ENCODE data around the gene TSPAN9.

DNA sequence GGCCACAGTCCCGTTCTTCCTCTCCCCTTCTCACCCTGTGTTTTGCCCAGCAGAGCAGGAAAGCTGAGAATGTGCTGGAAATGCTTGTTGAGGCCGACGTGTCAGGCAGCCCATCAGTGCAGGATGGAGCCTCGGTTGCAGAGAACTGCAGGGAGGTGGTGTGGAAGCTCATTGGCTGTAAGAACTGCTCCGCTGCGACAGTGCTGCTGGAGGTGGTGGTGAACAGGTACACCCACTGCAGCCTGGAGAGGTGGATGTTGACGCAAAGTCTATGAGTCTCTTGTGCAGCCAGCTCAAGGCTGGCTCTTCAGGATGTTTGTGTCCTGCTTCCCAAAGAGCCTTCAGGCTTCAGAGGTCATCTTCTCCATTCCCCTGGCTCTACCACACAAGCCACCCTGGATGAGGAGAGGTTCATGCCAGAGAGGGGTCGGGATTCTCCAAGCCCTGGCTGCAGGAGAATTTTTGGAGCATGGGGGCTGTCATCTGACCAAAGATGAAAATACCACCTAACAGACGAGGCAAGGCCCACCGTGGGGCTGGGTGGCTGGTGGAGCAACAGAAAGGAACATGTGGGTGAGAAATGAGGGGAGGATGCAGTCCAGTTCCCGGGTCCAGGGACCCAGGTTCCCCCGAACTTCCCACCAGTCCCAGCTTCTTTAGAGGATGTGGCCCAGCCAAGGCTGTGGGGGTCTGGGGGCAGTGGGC, 239.7 kb downstream of the TSPAN9 start:
- TF ChIP-seq, protein P1, sequence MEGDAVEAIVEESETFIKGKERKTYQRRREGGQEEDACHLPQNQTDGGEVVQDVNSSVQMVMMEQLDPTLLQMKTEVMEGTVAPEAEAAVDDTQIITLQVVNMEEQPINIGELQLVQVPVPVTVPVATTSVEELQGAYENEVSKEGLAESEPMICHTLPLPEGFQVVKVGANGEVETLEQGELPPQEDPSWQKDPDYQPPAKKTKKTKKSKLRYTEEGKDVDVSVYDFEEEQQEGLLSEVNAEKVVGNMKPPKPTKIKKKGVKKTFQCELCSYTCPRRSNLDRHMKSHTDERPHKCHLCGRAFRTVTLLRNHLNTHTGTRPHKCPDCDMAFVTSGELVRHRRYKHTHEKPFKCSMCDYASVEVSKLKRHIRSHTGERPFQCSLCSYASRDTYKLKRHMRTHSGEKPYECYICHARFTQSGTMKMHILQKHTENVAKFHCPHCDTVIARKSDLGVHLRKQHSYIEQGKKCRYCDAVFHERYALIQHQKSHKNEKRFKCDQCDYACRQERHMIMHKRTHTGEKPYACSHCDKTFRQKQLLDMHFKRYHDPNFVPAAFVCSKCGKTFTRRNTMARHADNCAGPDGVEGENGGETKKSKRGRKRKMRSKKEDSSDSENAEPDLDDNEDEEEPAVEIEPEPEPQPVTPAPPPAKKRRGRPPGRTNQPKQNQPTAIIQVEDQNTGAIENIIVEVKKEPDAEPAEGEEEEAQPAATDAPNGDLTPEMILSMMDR (IDR thresholded peaks at IDR 0.05; ENCODE audit: insufficient read depth, low read length): no peak
- TF ChIP-seq POLR2AphosphoS5 (IDR thresholded peaks at IDR 0.05; ENCODE audit: low read depth): no peak
- TF ChIP-seq, protein P2, sequence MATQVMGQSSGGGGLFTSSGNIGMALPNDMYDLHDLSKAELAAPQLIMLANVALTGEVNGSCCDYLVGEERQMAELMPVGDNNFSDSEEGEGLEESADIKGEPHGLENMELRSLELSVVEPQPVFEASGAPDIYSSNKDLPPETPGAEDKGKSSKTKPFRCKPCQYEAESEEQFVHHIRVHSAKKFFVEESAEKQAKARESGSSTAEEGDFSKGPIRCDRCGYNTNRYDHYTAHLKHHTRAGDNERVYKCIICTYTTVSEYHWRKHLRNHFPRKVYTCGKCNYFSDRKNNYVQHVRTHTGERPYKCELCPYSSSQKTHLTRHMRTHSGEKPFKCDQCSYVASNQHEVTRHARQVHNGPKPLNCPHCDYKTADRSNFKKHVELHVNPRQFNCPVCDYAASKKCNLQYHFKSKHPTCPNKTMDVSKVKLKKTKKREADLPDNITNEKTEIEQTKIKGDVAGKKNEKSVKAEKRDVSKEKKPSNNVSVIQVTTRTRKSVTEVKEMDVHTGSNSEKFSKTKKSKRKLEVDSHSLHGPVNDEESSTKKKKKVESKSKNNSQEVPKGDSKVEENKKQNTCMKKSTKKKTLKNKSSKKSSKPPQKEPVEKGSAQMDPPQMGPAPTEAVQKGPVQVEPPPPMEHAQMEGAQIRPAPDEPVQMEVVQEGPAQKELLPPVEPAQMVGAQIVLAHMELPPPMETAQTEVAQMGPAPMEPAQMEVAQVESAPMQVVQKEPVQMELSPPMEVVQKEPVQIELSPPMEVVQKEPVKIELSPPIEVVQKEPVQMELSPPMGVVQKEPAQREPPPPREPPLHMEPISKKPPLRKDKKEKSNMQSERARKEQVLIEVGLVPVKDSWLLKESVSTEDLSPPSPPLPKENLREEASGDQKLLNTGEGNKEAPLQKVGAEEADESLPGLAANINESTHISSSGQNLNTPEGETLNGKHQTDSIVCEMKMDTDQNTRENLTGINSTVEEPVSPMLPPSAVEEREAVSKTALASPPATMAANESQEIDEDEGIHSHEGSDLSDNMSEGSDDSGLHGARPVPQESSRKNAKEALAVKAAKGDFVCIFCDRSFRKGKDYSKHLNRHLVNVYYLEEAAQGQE (IDR thresholded peaks at IDR 0.05; ENCODE audit: insufficient replicate concordance, low read depth): no peak
